Stimulated activated CD4-positive, alpha-beta T cell treated with anti-CD3 and anti-CD28 coated beads, Interleukin-2, amount 100 ng/mL, for 48 hours (primary cell): ENCODE data around the gene TMEM14A.
A peak's percentile ranks its signal among the peaks of the same experiment; 100 is the strongest.
"Not testable (repeated sequence)": the region's sequence is repeated elsewhere in the genome, so short reads cannot be mapped to it uniquely, and the experiment has no call there.

Experiments
- DNase-seq, 2 donors: peaks; one replicate each; pipeline ENCODE4 v3.0.0-alpha.2; 2020

Gene TMEM14A

GRCh38 chr6:52661551-52661950 lies 9.4 kb upstream of the TMEM14A start:
- no peak for DNase-seq

DNA sequence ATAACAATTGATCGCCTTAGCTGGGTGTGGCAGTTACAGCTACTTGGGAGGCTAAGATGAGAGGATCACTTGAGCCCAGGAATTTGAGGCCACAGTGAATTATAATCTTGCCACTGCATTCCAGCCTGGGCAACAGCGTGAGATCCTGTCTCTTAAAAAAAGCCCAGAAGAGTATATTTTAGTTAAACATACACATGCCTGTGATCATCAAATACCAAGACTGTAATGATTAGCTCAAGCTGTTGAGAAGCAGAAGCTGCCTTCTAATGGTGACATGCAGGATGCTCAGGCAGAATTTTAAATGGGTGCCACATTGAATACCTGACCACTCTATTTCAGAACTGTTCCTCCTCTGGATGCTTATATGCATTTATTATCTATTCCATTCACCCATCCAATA lies 8.9 kb upstream of the TMEM14A start:
- DNase-seq: no peak

- peak; percentile 50 to 51 for DNase-seq
Measured at GRCh38 chr6:52663120-52663935, 7.6 kb upstream of the TMEM14A start.

DNA sequence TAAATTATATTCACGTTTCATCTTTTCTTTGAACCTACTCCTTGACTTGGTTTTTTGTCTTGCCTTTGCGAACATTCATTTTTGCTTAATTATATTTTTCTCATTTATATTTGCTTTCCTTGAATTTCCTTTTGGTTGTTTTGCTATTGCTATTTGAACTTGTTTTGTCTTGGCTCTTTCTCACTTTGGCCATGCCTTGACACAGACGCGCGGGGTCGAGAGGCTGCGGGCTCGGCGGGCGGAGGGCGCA lies 7.1 kb upstream of the TMEM14A start:
- DNase-seq: no peak

GRCh38 chr6:52664186-52664990 lies 6.5 kb upstream of the TMEM14A start:
- DNase-seq: peak; percentile 62

- DNase-seq: no peak
Measured at GRCh38 chr6:52664991-52665686, 5.8 kb upstream of the TMEM14A start.

DNA sequence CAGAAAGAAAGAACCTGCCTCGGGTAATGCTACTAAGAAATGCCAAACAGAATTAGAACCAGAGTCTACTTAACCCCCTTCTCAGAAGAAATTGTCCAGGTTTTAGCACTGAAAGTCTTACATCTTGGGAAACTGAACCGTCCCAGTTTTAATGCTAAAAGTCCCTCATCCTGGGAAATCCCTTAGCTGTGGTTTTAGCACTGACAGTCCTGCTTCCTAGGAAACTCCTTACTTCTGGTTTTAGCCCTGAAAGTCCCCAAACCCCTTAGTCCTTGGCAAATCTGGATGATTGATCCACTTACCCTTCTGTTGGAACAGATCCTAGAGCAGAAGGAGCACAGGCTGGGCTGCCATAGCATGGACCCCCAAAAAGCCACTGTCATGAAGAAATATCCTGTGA lies 4.8 kb upstream of the TMEM14A start:
- DNase-seq: no peak

- DNase-seq: no peak
Measured at GRCh38 chr6:52666523-52666922, 4.4 kb upstream of the TMEM14A start.

GRCh38 chr6:52667572-52667971 lies 3.3 kb upstream of the TMEM14A start:
- no peak for DNase-seq

- no peak for DNase-seq
Measured at GRCh38 chr6:52671676-52672075, 763 bp downstream of the TMEM14A start.

- no peak for DNase-seq
Measured at GRCh38 chr6:52672412-52673025, 1.6 kb downstream of the TMEM14A start.

DNA sequence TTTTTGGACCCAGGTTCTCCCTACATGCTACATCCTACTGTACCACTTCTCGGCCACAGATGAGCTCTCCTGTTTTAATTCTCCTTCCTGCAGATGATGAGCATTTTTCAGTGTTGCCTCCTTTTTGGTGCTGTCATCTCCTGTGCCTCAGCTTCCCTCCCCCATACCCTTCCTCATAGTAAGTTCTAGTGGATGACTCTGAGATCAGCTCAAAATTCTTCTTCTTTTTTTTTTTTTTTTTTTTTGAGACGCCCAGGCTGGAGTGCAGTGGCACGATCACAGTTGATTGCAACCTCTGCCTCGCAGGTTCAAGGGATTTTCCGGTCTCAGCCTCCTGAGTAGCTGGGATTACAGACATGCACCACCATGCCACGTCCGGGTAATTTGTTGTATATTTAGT lies 3.8 kb downstream of the TMEM14A start:
- DNase-seq: no peak

GRCh38 chr6:52675372-52675771 lies 4.5 kb downstream of the TMEM14A start:
- DNase-seq: no peak

DNA sequence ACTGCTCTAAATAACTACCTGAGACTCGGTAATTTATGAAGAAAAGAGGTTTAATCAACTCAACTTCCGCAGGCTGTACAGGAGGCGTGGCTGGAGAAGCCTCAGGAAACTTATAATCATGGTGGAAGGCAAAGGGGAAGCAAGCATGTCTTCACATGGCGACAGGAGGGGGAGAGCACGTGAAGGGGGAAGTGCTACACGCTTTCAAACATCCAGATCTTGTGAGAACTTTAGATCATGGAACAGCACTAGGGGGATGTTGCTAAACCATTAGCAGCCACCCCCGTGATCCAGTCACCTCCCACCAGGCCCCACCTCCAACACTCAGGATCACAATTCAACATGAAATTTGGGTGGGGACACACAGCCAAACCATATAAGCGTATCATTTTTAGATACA lies 5.7 kb downstream of the TMEM14A start:
- DNase-seq: not testable (repeated sequence)

- no peak for DNase-seq
Measured at GRCh38 chr6:52681416-52681815, 10.5 kb downstream of the TMEM14A start.

DNA sequence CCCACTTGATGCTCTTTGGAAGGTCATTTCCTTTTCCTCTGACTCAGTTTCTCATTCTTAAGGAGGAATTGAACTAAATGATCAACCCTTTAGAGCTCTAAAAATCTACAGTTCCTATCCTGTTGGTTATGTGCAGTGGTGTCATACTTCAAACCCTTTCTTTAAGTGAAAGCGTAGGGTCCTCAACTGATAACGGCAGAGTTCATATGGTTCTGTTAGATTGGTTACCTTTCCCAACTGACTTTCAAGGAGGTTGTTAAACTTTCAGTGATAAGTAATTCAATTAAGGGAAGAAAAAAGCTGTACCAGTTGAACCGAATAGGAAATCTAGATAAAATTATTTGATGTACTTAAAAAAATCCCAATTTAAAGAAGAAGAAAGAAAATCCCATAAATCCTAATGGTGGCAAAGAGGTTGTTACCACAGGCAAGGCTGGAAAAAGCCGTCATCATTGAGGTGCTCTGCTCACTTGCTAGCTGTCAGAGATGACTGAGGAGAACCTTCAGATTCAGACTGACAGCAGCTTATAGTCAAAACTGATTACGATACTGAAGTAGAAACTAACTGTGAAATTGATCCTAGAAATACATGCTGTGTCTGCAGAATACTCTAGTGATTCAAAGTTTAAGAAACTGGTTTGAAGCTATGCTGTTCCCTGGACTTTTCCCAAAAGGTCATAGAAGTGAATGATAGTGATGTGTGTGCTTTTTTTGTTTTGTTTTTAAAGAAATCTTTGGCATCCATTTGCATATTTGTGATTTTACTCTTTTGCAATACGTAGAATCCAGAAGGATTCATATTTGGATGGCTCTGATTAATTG lies 16.2 kb downstream of the TMEM14A start:
- DNase-seq: no peak

- no peak for DNase-seq
Measured at GRCh38 chr6:52689857-52690256, 18.9 kb downstream of the TMEM14A start.

DNA sequence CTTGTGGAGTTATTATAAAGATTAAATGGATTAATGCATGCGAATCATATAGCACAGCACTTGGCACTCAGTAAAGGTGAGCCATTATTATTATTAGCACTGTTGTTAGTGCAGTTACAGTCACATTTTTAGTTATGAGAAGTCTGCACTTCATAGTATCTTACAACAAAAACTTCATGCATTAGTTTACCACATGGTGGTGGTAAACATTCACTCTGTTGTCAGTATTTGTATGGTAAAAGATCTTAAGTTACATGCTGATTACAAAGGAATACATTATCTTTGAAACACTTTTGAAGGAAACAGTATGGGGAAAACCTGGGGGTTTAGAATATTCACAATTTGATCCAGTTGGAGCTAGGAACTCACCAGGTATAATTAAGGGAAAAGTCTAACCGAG lies 20.8 kb downstream of the TMEM14A start:
- DNase-seq: no peak

DNA sequence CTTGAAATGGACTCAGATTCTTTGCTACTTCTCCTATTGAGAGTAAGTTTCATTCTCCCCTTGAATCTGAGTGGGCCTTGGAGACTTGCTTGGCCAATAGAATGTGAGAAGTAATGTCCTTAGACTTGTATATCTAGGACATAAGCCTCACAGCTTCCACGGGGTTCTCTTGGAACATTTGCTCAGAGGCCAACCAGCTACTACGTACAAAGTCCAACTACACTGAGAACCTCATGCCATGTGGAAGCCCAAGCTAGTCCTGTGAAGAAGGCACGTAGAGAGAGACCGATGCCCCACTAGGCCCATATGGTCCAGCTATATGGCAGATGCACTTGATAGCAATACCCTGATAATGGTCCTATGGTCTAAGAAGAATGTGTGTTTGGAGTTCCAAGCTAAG lies 22.9 kb downstream of the TMEM14A start:
- no peak for DNase-seq

DNA sequence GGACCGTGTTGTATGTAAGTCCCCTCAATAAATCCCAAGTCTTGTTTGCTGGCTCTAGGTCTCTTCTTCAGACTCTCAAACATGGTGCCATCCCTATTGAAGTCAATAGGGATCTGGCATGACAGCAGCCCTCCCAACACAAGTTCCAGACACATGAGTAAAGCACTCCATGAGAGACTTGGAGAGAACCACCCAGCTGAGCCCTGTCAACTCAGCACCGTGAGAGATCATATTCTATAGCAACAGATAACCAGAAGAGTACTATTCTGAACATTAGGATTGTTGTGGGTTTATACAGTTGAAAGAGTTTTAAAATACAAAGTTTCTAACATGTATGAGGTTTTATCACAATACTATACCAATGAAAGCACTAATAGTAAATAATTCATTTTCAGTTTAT lies 23.5 kb downstream of the TMEM14A start:
- DNase-seq: no peak

GRCh38 chr6:52696418-52696817 lies 25.5 kb downstream of the TMEM14A start:
- DNase-seq: no peak

DNA sequence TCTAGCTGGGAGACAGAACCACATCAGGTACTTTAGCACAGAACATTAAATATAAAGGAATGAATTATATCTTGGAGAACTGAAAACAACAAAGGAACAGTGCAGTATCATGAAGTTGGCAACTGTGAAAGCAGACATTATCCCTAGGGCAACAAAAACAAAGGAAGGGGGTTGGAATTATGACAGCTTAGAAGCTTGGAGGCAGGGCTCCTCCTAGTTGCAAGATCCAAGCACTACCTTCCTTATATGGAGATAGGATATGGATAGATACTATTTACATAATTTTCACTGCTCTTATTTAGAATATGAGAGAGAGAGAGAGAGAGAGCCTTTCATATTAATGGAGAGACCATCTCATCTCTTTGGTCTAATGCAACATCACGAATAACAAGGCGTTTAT lies 27.0 kb downstream of the TMEM14A start:
- DNase-seq: no peak

DNA sequence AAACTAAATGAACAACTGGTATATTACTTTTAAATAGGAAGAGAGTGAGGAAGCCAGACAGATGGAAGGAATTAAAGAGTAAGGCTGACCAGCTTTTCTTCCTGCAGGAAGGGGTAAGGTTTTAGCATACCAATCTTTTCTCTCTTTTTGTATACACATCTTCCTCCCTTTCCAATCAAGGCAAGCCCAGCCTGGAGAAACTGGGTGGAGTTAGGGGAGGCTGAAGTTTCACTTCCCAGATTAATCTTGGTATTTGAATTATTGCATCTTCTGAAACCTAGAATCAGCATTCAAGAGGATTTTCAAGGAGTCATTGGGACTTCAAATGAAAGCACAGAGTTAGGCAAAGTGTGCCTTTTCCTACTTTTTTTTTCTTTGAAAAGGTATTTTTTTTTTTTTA lies 33.1 kb downstream of the TMEM14A start:
- DNase-seq: no peak
